HUES64 (cell line): ENCODE results near the gene NIPBL.

Source experiments
- H3K27ac ChIP-seq: 2 replicates; pipeline ENCODE4 v1.7.0; 2013; ENCODE audit warnings: low read depth, low read length, inconsistent platforms
- H3K27me3 ChIP-seq: 2 replicates; pipeline ENCODE4 v1.6.1; 2013; ENCODE audit warnings: mild to moderate bottlenecking, low read length; ENCODE audit not compliant: insufficient read depth
- H3K36me3 ChIP-seq: 2 replicates; pipeline ENCODE4 v1.6.1; 2013; ENCODE audit warnings: mild to moderate bottlenecking, low read length; ENCODE audit not compliant: insufficient read depth
- H3K4me1 ChIP-seq: 2 replicates; pipeline ENCODE4 v1.6.1; 2013; ENCODE audit warnings: mild to moderate bottlenecking, low read length, moderate library complexity; ENCODE audit not compliant: insufficient read depth
- H3K4me3 ChIP-seq: 2 replicates; pipeline ENCODE4 v1.5.1; 2013; ENCODE audit warnings: mild to moderate bottlenecking, low read length, moderate library complexity
- H3K9ac ChIP-seq: 2 replicates; pipeline ENCODE4 v1.6.1; 2013; ENCODE audit warnings: mild to moderate bottlenecking, low read depth, low read length
- H3K9me3 ChIP-seq: 2 replicates; pipeline ENCODE4 v1.6.1; 2013; ENCODE audit warnings: low read depth, low read length; ENCODE audit not compliant: insufficient read depth
- WGBS: fragments of 150-250, 120-280 bp; methylation state at CpG from one replicate; pipeline ENCODE4 v1.1.7; 2013; ENCODE audit warnings: missing lambda C conversion rate; 5-methylcytosine and 5-hydroxymethylcytosine counted together

NIPBL gene

GRCh38 chr5:36948650-36949049 is 72.1 kb downstream of the NIPBL start:
- no peak overlapping the region for H3K9ac ChIP-seq
- H3K36me3 ChIP-seq, result no peaks in the 10 kb centered on the region
- no peak overlapping the region for H3K4me3 ChIP-seq
- no peak overlapping the region for H3K27ac ChIP-seq
- peaks cover 13% of the 10 kb centered on the region for H3K4me1 ChIP-seq
- WGBS, result no CpG with 5 or more reads among the region's 1 CpG
- H3K27me3 ChIP-seq, result no peaks in the 10 kb centered on the region
- no peaks in the 10 kb centered on the region for H3K9me3 ChIP-seq

GRCh38 chr5:36949593-36949992 is 73.0 kb downstream of the NIPBL start:
- Histone ChIP-seq H3K4me3 (no peak overlapping the region), H3K4me1 (peaks cover 11% of the 10 kb centered on the region), H3K9me3 (no peaks in the 10 kb centered on the region), H3K9ac (no peak overlapping the region), H3K27ac (no peak overlapping the region), H3K36me3 (no peaks in the 10 kb centered on the region), H3K27me3 (no peaks in the 10 kb centered on the region)
- WGBS, result no CpG with 5 or more reads among the region's 1 CpG

GRCh38 chr5:36950586-36951457 is 74.3 kb downstream of the NIPBL start:
- Histone ChIP-seq H3K4me3 (no peak overlapping the region), H3K27ac (no peak overlapping the region), H3K4me1 (peaks cover 3% of the 10 kb centered on the region), H3K27me3 (no peaks in the 10 kb centered on the region), H3K9me3 (no peaks in the 10 kb centered on the region), H3K9ac (no peak overlapping the region), H3K36me3 (peaks cover 7% of the 10 kb centered on the region; the same call in 1 of the 2 replicates)
- WGBS, result 87% methylated on average over 5 of the region's 5 CpGs

- Histone ChIP-seq H3K4me3 (no peak overlapping the region), H3K36me3 (peaks cover 20% of the 10 kb centered on the region), H3K9me3 (no peaks in the 10 kb centered on the region), H3K9ac (no peak overlapping the region), H3K27me3 (no peaks in the 10 kb centered on the region), H3K27ac (no peak overlapping the region), H3K4me1 (no peaks in the 10 kb centered on the region)
- WGBS, result 96% methylated on average over 2 of the region's 2 CpGs
Observed at GRCh38 chr5:36953043-36953442, 76.5 kb downstream of the NIPBL start.

GRCh38 chr5:36957953-36958537 is 81.5 kb downstream of the NIPBL start:
- Histone ChIP-seq H3K27me3 (no peaks in the 10 kb centered on the region), H3K9ac (no peak overlapping the region), H3K27ac (no peak overlapping the region), H3K9me3 (no peaks in the 10 kb centered on the region), H3K36me3 (peaks cover 49% of the 10 kb centered on the region), H3K4me1 (no peaks in the 10 kb centered on the region), H3K4me3 (no peak overlapping the region)
- 90% methylated on average over 2 of the region's 3 CpGs for WGBS

GRCh38 chr5:36958612-36959011 is 82.0 kb downstream of the NIPBL start:
- Histone ChIP-seq H3K4me1 (no peaks in the 10 kb centered on the region), H3K9ac (no peak overlapping the region), H3K27me3 (no peaks in the 10 kb centered on the region), H3K4me3 (no peak overlapping the region), H3K36me3 (peaks cover 54% of the 10 kb centered on the region), H3K27ac (no peak overlapping the region), H3K9me3 (no peaks in the 10 kb centered on the region)
- 91% methylated on average over 2 of the region's 2 CpGs for WGBS

- no CpG with 5 or more reads among the region's 1 CpG for WGBS
- Histone ChIP-seq H3K9ac (no peak overlapping the region), H3K36me3 (peaks cover 70% of the 10 kb centered on the region), H3K27ac (no peak overlapping the region), H3K27me3 (no peaks in the 10 kb centered on the region), H3K9me3 (no peaks in the 10 kb centered on the region), H3K4me3 (no peak overlapping the region), H3K4me1 (no peaks in the 10 kb centered on the region)
Observed at GRCh38 chr5:36965179-36965578, 88.6 kb downstream of the NIPBL start.

GRCh38 chr5:36969700-36970395 is 93.3 kb downstream of the NIPBL start:
- H3K9me3 ChIP-seq, result no peaks in the 10 kb centered on the region

GRCh38 chr5:36978196-36978595 is 101.6 kb downstream of the NIPBL start:
- H3K4me3 ChIP-seq, result no peak overlapping the region

More at GRCh38 chr5:36969700-36970395, 93.3 kb downstream of the NIPBL start:
- H3K36me3 ChIP-seq, result peaks cover 71% of the 10 kb centered on the region
- H3K27me3 ChIP-seq, result no peaks in the 10 kb centered on the region
- H3K4me3 ChIP-seq, result no peak overlapping the region
- H3K27ac ChIP-seq, result no peak overlapping the region
- H3K9ac ChIP-seq, result no peak overlapping the region
- no peaks in the 10 kb centered on the region for H3K4me1 ChIP-seq
- 100% methylated on average over 1 of the region's 2 CpGs for WGBS

GRCh38 chr5:36982146-36982545 is 105.6 kb downstream of the NIPBL start:
- H3K9me3 ChIP-seq, result no peaks in the 10 kb centered on the region
- WGBS, result no CpG with 5 or more reads among the region's 1 CpG
- no peak overlapping the region for H3K4me3 ChIP-seq
- no peaks in the 10 kb centered on the region for H3K4me1 ChIP-seq
- no peak overlapping the region for H3K9ac ChIP-seq
- no peak overlapping the region for H3K27ac ChIP-seq
- peaks cover 23% of the 10 kb centered on the region for H3K36me3 ChIP-seq
- no peaks in the 10 kb centered on the region for H3K27me3 ChIP-seq

More at GRCh38 chr5:36978196-36978595, 101.6 kb downstream of the NIPBL start:
- H3K9me3 ChIP-seq, result no peaks in the 10 kb centered on the region
- H3K9ac ChIP-seq, result no peak overlapping the region
- no peak overlapping the region for H3K27ac ChIP-seq
- peaks cover 44% of the 10 kb centered on the region for H3K36me3 ChIP-seq
- H3K27me3 ChIP-seq, result no peaks in the 10 kb centered on the region
- H3K4me1 ChIP-seq, result no peaks in the 10 kb centered on the region

GRCh38 chr5:36985387-36985786 is 108.8 kb downstream of the NIPBL start:
- H3K9ac ChIP-seq, result no peak overlapping the region
- no peaks in the 10 kb centered on the region for H3K9me3 ChIP-seq
- no peaks in the 10 kb centered on the region for H3K4me1 ChIP-seq
- H3K36me3 ChIP-seq, result peaks cover 16% of the 10 kb centered on the region
- no peak overlapping the region for H3K27ac ChIP-seq
- no peaks in the 10 kb centered on the region for H3K27me3 ChIP-seq
- 96% methylated on average over 10 of the region's 10 CpGs for WGBS
- no peak overlapping the region for H3K4me3 ChIP-seq
